Measurements from ENCODE around the gene ROS1.

ROS1 gene

DNA sequence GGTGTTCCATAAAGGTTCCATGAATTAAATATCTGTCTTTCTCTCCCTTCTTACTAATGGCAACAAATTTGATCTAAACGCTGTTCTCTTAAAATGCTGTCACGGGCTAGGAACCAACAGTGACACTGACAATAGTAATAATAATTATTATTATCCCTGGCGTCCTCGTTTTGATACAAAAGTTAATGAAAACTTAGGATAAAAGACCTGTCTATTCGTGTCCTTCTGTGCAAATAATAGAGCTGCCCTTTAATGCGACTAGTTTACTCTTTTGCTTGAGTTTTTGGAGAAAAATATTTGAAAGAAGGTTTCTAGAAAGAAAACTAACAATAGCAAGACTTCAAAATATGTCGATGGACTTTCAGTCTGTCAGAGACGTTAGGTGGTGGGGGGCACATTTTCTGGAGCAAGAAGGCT lies 156.1 kb downstream of the ROS1 start:
- Histone ChIP-seq H3K27ac (no peak overlapping the region), H3K36me3 (no peaks in the 10 kb centered on the region), H3K4me3 (peak overlapping the region in 1 of 2 donors; percentile 36), H3K4me1 (peaks cover 0 to 36% (median 31%) of the 10 kb centered on the region in 4 donors), H3K9me3 (no peaks in the 10 kb centered on the region), H3K27me3 (peaks cover 0 to 83% of the 10 kb centered on the region in 2 donors)
- DNase-seq, result no peak
- intact Hi-C loops (cut with DNase I; ENCODE audit: low total_unique reads), result no loop called here
- TF ChIP-seq, protein P1, sequence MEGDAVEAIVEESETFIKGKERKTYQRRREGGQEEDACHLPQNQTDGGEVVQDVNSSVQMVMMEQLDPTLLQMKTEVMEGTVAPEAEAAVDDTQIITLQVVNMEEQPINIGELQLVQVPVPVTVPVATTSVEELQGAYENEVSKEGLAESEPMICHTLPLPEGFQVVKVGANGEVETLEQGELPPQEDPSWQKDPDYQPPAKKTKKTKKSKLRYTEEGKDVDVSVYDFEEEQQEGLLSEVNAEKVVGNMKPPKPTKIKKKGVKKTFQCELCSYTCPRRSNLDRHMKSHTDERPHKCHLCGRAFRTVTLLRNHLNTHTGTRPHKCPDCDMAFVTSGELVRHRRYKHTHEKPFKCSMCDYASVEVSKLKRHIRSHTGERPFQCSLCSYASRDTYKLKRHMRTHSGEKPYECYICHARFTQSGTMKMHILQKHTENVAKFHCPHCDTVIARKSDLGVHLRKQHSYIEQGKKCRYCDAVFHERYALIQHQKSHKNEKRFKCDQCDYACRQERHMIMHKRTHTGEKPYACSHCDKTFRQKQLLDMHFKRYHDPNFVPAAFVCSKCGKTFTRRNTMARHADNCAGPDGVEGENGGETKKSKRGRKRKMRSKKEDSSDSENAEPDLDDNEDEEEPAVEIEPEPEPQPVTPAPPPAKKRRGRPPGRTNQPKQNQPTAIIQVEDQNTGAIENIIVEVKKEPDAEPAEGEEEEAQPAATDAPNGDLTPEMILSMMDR (IDR thresholded peaks at IDR 0.05), result no peak

DNA sequence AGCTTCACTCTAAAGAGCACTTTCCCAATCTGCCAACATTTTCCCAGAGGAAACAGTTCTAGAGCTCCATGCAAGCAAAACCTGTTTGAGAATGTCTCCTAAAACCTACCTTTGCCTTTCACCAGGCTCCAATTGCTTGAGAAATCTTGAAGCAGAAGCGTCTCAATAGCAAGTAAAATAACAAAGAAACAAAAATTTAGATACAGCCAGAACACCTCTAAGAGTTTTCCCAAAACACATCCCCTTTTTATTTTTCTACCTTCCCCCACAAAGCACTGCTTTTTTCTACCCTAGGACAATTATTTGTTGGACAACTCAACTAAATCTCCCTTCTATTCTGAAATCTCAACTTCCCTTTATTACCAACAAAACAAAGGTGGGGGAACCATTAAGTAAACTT lies 156.8 kb downstream of the ROS1 start:
- H3K27me3 ChIP-seq, result peaks cover 0 to 87% of the 10 kb centered on the region in 2 donors
- no peak for DNase-seq
- intact Hi-C loops (cut with DNase I; ENCODE audit: low total_unique reads), result no loop called here
- no peak overlapping the region for H3K4me3 ChIP-seq
- H3K27ac ChIP-seq, result no peak overlapping the region
- H3K36me3 ChIP-seq, result no peaks in the 10 kb centered on the region
- peaks cover 0 to 41% (median 35%) of the 10 kb centered on the region in 4 donors for H3K4me1 ChIP-seq
- no peaks in the 10 kb centered on the region for H3K9me3 ChIP-seq
- TF ChIP-seq, protein P1 (IDR thresholded peaks at IDR 0.05), result no peak

DNA sequence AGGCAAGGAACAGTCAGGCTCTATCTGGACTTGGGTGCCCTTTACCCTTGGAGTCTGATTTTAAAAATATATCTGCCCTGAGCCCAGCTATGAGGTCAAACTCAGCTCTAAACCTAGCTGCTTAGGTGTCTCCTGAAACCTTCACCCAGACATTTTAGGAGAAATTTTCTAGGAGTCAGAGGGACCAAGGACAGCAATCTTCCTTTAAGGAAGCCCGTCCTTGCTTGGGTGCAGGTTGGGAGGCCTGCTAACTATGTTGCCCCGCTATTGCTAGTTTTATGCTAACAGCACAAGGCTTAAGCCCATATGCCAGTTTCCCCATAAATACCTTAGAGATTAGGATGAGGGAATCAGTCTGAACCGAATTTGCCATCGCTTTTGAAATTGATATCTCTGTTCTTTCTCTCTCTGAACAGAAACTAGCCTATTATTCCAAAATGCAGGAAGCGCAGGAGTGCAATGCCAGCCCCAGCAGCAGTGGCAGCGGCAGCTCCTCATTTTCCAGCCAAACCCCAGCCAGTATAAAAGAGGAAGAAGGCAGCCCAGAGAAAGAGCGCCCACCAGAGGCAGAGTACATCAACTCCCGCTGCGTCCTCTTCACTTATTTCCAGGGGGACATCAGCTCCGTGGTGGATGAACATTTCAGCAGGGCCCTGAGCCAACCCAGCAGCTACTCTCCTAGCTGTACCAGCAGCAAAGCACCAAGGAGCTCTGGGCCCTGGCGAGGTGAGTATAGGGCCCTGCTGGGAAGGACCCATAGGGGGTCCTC lies 157.8 kb downstream of the ROS1 start:
- H3K9me3 ChIP-seq, result no peaks in the 10 kb centered on the region
- H3K4me3 ChIP-seq, result no peak overlapping the region
- DNase-seq, result no peak
- no peak overlapping the region for H3K27ac ChIP-seq
- H3K27me3 ChIP-seq, result peaks cover 0 to 93% of the 10 kb centered on the region in 2 donors
- H3K36me3 ChIP-seq, result no peaks in the 10 kb centered on the region
- TF ChIP-seq, protein P1 (IDR thresholded peaks at IDR 0.05), result no peak
- intact Hi-C loops (cut with DNase I; ENCODE audit: low total_unique reads), result no loop called here
- H3K4me1 ChIP-seq, result peaks cover 0 to 41% (median 35%) of the 10 kb centered on the region in 4 donors

DNA sequence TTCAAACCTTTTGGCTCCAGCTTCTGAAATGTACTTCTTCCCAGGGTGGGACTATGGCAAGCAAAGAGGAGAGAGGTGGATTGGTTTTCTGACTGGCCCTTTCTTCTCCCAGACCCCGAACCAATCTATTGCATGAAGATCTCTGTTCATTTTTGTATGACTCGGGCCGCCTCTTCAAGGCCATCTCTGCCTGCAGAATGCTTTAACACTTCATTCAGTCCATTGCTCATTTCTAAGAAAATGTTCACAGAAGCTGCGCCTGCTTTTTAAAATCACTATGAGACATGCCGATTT lies 158.7 kb downstream of the ROS1 start:
- TF ChIP-seq, protein P1 (IDR thresholded peaks at IDR 0.05), result no peak
- intact Hi-C loops (cut with DNase I; ENCODE audit: low total_unique reads), result no loop called here
- Histone ChIP-seq H3K9me3 (no peaks in the 10 kb centered on the region), H3K36me3 (no peaks in the 10 kb centered on the region), H3K4me1 (peaks cover 0 to 41% (median 35%) of the 10 kb centered on the region in 4 donors), H3K4me3 (no peak overlapping the region), H3K27ac (no peak overlapping the region), H3K27me3 (peaks cover 0 to 95% of the 10 kb centered on the region in 2 donors)
- DNase-seq, result no peak

DNA sequence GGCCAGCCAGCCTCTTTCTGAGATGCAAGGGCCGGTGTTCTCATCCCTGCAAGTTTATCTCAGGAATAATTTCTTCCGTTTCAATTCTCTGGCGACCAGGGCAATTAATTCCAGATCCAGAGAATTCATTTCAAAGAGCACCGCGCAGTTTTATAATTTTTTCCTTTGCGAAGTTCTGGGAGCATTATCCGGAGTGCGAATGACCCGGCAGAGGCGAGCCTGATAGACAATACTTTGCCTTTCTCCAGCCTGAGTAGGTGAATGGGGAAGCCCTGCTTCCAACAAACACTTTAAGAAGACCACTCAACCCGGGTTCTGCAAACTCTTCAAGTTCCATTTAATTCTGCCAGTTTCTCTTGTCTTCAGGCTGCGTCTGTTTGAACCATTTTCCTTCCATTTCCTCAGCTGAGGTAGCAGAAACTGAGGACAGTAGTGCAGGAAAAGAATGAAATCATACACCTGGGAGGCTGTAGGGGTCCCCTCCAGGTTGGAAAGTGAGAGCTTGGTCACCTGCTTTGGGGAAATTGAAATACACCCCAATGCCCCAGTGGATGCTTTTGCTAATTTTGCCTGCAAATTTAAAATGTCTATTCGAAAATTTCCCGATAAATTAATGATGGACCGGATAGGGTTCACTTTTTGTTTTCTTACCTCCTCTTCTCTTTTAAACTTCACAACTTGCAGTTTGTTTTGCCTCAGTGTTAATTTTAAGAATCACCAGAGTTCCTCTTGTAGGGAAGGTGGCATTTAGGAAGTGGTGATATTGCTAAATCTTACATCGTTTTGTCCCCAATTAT lies 159.3 kb downstream of the ROS1 start:
- intact Hi-C loops (cut with DNase I; ENCODE audit: low total_unique reads), result no loop called here
- H3K36me3 ChIP-seq, result no peaks in the 10 kb centered on the region
- H3K27ac ChIP-seq, result no peak overlapping the region
- peaks cover 0 to 41% (median 35%) of the 10 kb centered on the region in 4 donors for H3K4me1 ChIP-seq
- H3K27me3 ChIP-seq, result peaks cover 0 to 97% of the 10 kb centered on the region in 2 donors
- no peak for DNase-seq
- H3K4me3 ChIP-seq, result peak overlapping the region; percentile 46 to 54
- no peaks in the 10 kb centered on the region for H3K9me3 ChIP-seq
- TF ChIP-seq, protein P1 (IDR thresholded peaks at IDR 0.05), result no peak

All from tibial artery (tissue), 4 donors.